CD1c-positive myeloid dendritic cell (primary cell): ENCODE results near the gene OR52N2.

Experiments used
- DNase-seq: peaks from one replicate; pipeline ENCODE4 v3.0.0-alpha.2; 2016; ENCODE audit errors: extremely low spot score

Gene OR52N2

GRCh38 chr11:5808500-5809121, at the start of gene OR52N2:
Gene OR52N2 (plus strand): TSS chr11:5808924. CDS start chr11:5820336, 11,412 bp downstream.
- DNase-seq, result peak; percentile 87

GRCh38 chr11:5767056-5767455, 41.7 kb upstream of the OR52N2 start:
- no peak for DNase-seq

- no peak for DNase-seq
These were observed 25.5 kb upstream of the OR52N2 start, which contains the start of gene OR52N5 for GRCh38 chr11:5783255-5783654. Gene OR52N5 (minus strand): TSS chr11:5783355. CDS start chr11:5778634, 4,721 bp downstream.

- DNase-seq, result no peak
These were observed 17.6 kb upstream of the OR52N2 start, which contains the start of gene OR52N1 for GRCh38 chr11:5791165-5791564. Gene OR52N1 (minus strand): TSS chr11:5791265. CDS start chr11:5788816, 2,449 bp downstream.

GRCh38 chr11:5796541-5796940, 12.2 kb upstream of the OR52N2 start:
- no peak for DNase-seq

- no peak for DNase-seq
These were observed 4.7 kb upstream of the OR52N2 start for GRCh38 chr11:5803982-5804381.

GRCh38 chr11:5807580-5807979, 1.1 kb upstream of the OR52N2 start:
- no peak for DNase-seq

- peak; percentile 26 for DNase-seq
These were observed 397 bp downstream of the OR52N2 start for GRCh38 chr11:5809122-5809519.

- no peak for DNase-seq
These were observed 1.4 kb downstream of the OR52N2 start for GRCh38 chr11:5809905-5810795.

GRCh38 chr11:5815534-5815933, 6.8 kb downstream of the OR52N2 start:
- peak; percentile 90 for DNase-seq

GRCh38 chr11:5818245-5818886, 9.6 kb downstream of the OR52N2 start:
- DNase-seq, result no peak

- no peak for DNase-seq
These were observed 22.6 kb downstream of the OR52N2 start for GRCh38 chr11:5831196-5831829.

GRCh38 chr11:5833446-5833845, 24.7 kb downstream of the OR52N2 start:
- DNase-seq, result no peak

GRCh38 chr11:5837695-5838094, 29.0 kb downstream of the OR52N2 start:
- DNase-seq, result no peak

- no peak for DNase-seq
These were observed 33.1 kb downstream of the OR52N2 start, which contains the start of gene OR52E6 for GRCh38 chr11:5841797-5842196. Gene OR52E6 (minus strand): TSS chr11:5841897. CDS start chr11:5841897, 0 bp downstream.

GRCh38 chr11:5846701-5847100, 38.0 kb downstream of the OR52N2 start:
- no peak for DNase-seq

GRCh38 chr11:5847711-5848110, 39.0 kb downstream of the OR52N2 start:
- no peak for DNase-seq

- DNase-seq, result no peak
These were observed 42.3 kb downstream of the OR52N2 start for GRCh38 chr11:5851002-5851401.

- DNase-seq, result no peak
These were observed 48.9 kb downstream of the OR52N2 start, which contains the start of gene OR52E8 for GRCh38 chr11:5857590-5857989. Gene OR52E8 (minus strand): TSS chr11:5857690. CDS start chr11:5857690, 0 bp downstream.

GRCh38 chr11:5865826-5866225, 57.1 kb downstream of the OR52N2 start:
- no peak for DNase-seq
